Measurements from ENCODE around the gene TRIAP1.

GRCh38 chr12:120408771-120409170, 37.4 kb downstream of the TRIAP1 start:
- TF ChIP-seq POLR2AphosphoS5 (IDR thresholded peaks at IDR 0.05; ENCODE audit: low read depth, low read length) (no peak), CTCF (IDR thresholded peaks at IDR 0.05) (no peak)

Measured in Panc1 (cell line).